Stimulated activated effector memory CD8-positive, alpha-beta T cell treated with anti-CD3 and anti-CD28 coated beads, Interleukin-12 subunit alpha, Interleukin-12 subunit beta, amount 100 ng/mL, for 72 hours (primary cell): ENCODE data around the gene PCDH17.
A peak's percentile ranks its signal among the peaks of the same experiment; 100 is the strongest.

Experiments
- ATAC-seq: fragments of 150-1000 bp; cut with Tn5 transposase; 2 replicates; pipeline ENCODE4 v1.10.0; 2021
- DNase-seq, 2 donors: peaks; one replicate each; pipeline ENCODE4 v3.0.0; 2021 to 2022; ENCODE audit warnings: low spot score in 2 of 2
- H3K27ac Mint-ChIP-seq: one replicate; pipeline ENCODE4 v1.8.0; 2022; ENCODE audit warnings: mild to moderate bottlenecking, mixed read lengths
- H3K36me3 Mint-ChIP-seq: one replicate; pipeline ENCODE4 v1.8.0; 2022; ENCODE audit warnings: mild to moderate bottlenecking, mixed read lengths
- H3K4me1 Mint-ChIP-seq: one replicate; pipeline ENCODE4 v1.8.0; 2022; ENCODE audit warnings: mixed read lengths
- H3K4me3 Mint-ChIP-seq: one replicate; pipeline ENCODE4 v1.8.0; 2022; ENCODE audit warnings: mild to moderate bottlenecking, mixed read lengths
- H3K9me3 Mint-ChIP-seq: one replicate; pipeline ENCODE4 v1.8.0; 2022; ENCODE audit warnings: mixed read lengths

The PCDH17 gene

GRCh38 chr13:57630661-57631595 is 616 bp upstream of the PCDH17 start:
- Mint-ChIP-seq H3K4me1 (peaks cover 32% of the 10 kb centered on the region), H3K9me3 (no peaks in the 10 kb centered on the region), H3K36me3 (no peaks in the 10 kb centered on the region), H3K27ac (peak overlapping the region; percentile 10), H3K4me3 (peak overlapping the region; percentile 71)
- DNase-seq (no peak), ATAC-seq (peak; percentile 19)

GRCh38 chr13:57632276-57633140 is 964 bp downstream of the PCDH17 start:
- peaks cover 32% of the 10 kb centered on the region for H3K4me1 Mint-ChIP-seq
- H3K4me3 Mint-ChIP-seq = peak overlapping the region; percentile 71
- ATAC-seq = no peak
- no peaks in the 10 kb centered on the region for H3K36me3 Mint-ChIP-seq
- no peak for DNase-seq
- no peak overlapping the region for H3K27ac Mint-ChIP-seq
- H3K9me3 Mint-ChIP-seq = no peaks in the 10 kb centered on the region

- no peaks in the 10 kb centered on the region for H3K36me3 Mint-ChIP-seq
- no peak overlapping the region for H3K27ac Mint-ChIP-seq
- no peak overlapping the region for H3K4me3 Mint-ChIP-seq
- ATAC-seq = no peak
- DNase-seq = no peak
- H3K4me1 Mint-ChIP-seq = peaks cover 32% of the 10 kb centered on the region
- no peaks in the 10 kb centered on the region for H3K9me3 Mint-ChIP-seq
Observed at GRCh38 chr13:57633141-57633949, 1.8 kb downstream of the PCDH17 start.

- no peak for ATAC-seq
- no peak for DNase-seq
- H3K4me1 Mint-ChIP-seq = peaks cover 32% of the 10 kb centered on the region
- no peaks in the 10 kb centered on the region for H3K9me3 Mint-ChIP-seq
- no peak overlapping the region for H3K4me3 Mint-ChIP-seq
- H3K36me3 Mint-ChIP-seq = no peaks in the 10 kb centered on the region
- H3K27ac Mint-ChIP-seq = no peak overlapping the region
Observed at GRCh38 chr13:57633950-57634838, 2.6 kb downstream of the PCDH17 start.

- peaks cover 25% of the 10 kb centered on the region for H3K4me1 Mint-ChIP-seq
- H3K27ac Mint-ChIP-seq = no peak overlapping the region
- no peak overlapping the region for H3K4me3 Mint-ChIP-seq
- H3K9me3 Mint-ChIP-seq = no peaks in the 10 kb centered on the region
- no peak for DNase-seq
- H3K36me3 Mint-ChIP-seq = no peaks in the 10 kb centered on the region
- ATAC-seq = no peak
Observed at GRCh38 chr13:57634839-57635165, 3.3 kb downstream of the PCDH17 start.

- Mint-ChIP-seq H3K36me3 (no peaks in the 10 kb centered on the region), H3K4me3 (no peak overlapping the region), H3K9me3 (no peaks in the 10 kb centered on the region), H3K27ac (no peak overlapping the region), H3K4me1 (peaks cover 20% of the 10 kb centered on the region)
- DNase-seq (no peak), ATAC-seq (no peak)
Observed at GRCh38 chr13:57635541-57636085, 4.1 kb downstream of the PCDH17 start.

- Mint-ChIP-seq H3K27ac (no peak overlapping the region), H3K36me3 (no peaks in the 10 kb centered on the region), H3K9me3 (no peaks in the 10 kb centered on the region), H3K4me3 (no peak overlapping the region), H3K4me1 (peaks cover 9% of the 10 kb centered on the region)
- DNase-seq (no peak), ATAC-seq (no peak)
Observed at GRCh38 chr13:57636816-57637215, 5.3 kb downstream of the PCDH17 start.

- DNase-seq = no peak
- Mint-ChIP-seq H3K36me3 (no peaks in the 10 kb centered on the region), H3K4me1 (peaks cover 2% of the 10 kb centered on the region), H3K4me3 (no peak overlapping the region), H3K9me3 (no peaks in the 10 kb centered on the region), H3K27ac (no peak overlapping the region)
- no peak for ATAC-seq
Observed at GRCh38 chr13:57637515-57637914, 6.0 kb downstream of the PCDH17 start.

- Mint-ChIP-seq H3K4me3 (no peak overlapping the region), H3K36me3 (no peaks in the 10 kb centered on the region), H3K27ac (no peak overlapping the region), H3K4me1 (no peaks in the 10 kb centered on the region), H3K9me3 (no peaks in the 10 kb centered on the region)
- no peak for ATAC-seq
- DNase-seq = no peak
Observed at GRCh38 chr13:57638186-57638890, 6.8 kb downstream of the PCDH17 start.

GRCh38 chr13:57640607-57641006 is 9.1 kb downstream of the PCDH17 start:
- DNase-seq = no peak
- Mint-ChIP-seq H3K27ac (no peak overlapping the region), H3K4me1 (no peaks in the 10 kb centered on the region), H3K4me3 (no peak overlapping the region), H3K9me3 (no peaks in the 10 kb centered on the region), H3K36me3 (no peaks in the 10 kb centered on the region)
- ATAC-seq = no peak

- no peaks in the 10 kb centered on the region for H3K36me3 Mint-ChIP-seq
- H3K4me3 Mint-ChIP-seq = no peak overlapping the region
- H3K9me3 Mint-ChIP-seq = no peaks in the 10 kb centered on the region
- DNase-seq (no peak), ATAC-seq (no peak)
- H3K27ac Mint-ChIP-seq = no peak overlapping the region
- H3K4me1 Mint-ChIP-seq = no peaks in the 10 kb centered on the region
Observed at GRCh38 chr13:57641051-57641450, 9.5 kb downstream of the PCDH17 start.

- Mint-ChIP-seq H3K27ac (no peak overlapping the region), H3K36me3 (no peaks in the 10 kb centered on the region), H3K4me1 (no peaks in the 10 kb centered on the region), H3K4me3 (no peak overlapping the region), H3K9me3 (peaks cover 3% of the 10 kb centered on the region)
- ATAC-seq (no peak), DNase-seq (no peak)
Observed at GRCh38 chr13:57644106-57644505, 12.6 kb downstream of the PCDH17 start.

GRCh38 chr13:57653229-57653989 is 21.9 kb downstream of the PCDH17 start:
- ATAC-seq (no peak), DNase-seq (no peak)
- Mint-ChIP-seq H3K9me3 (peaks cover 5% of the 10 kb centered on the region), H3K4me3 (no peak overlapping the region), H3K4me1 (no peaks in the 10 kb centered on the region), H3K27ac (no peak overlapping the region), H3K36me3 (no peaks in the 10 kb centered on the region)
